Nephron progenitor cell (in vitro differentiated cells): Measurements from ENCODE around the gene CCR8.

Experiments used
- DNase-seq: peaks from one replicate; pipeline ENCODE4 v3.0.0; 2021
- H3K27ac Mint-ChIP-seq: 2 replicates; pipeline ENCODE4 v1.8.0; 2021; ENCODE audit warnings: mild to moderate bottlenecking, moderate library complexity, mixed read lengths
- H3K27me3 Mint-ChIP-seq: 2 replicates; pipeline ENCODE4 v1.8.0; 2021; ENCODE audit warnings: mild to moderate bottlenecking, low read depth, mixed read lengths; ENCODE audit not compliant: poor library complexity
- H3K36me3 Mint-ChIP-seq: 2 replicates; pipeline ENCODE4 v1.8.0; 2021; ENCODE audit warnings: low read depth, mixed read lengths
- H3K4me1 Mint-ChIP-seq: 2 replicates; pipeline ENCODE4 v1.8.0; 2021; ENCODE audit warnings: mixed read lengths
- H3K4me3 Mint-ChIP-seq: 2 replicates; pipeline ENCODE4 v1.8.0; 2021; ENCODE audit warnings: mild to moderate bottlenecking, moderate library complexity, mixed read lengths
- H3K9me3 Mint-ChIP-seq: 2 replicates; pipeline ENCODE4 v1.8.0; 2021; ENCODE audit warnings: mild to moderate bottlenecking, moderate library complexity, mixed read lengths
- TF ChIP-seq, protein P1 (sequence below): fragments of 200-600 bp; sonication (generic); IDR thresholded peaks from 2 replicates; pipeline ENCODE4 v1.5.0; 2021; ENCODE audit warnings: antibody characterized with exemption

Gene CCR8

DNA sequence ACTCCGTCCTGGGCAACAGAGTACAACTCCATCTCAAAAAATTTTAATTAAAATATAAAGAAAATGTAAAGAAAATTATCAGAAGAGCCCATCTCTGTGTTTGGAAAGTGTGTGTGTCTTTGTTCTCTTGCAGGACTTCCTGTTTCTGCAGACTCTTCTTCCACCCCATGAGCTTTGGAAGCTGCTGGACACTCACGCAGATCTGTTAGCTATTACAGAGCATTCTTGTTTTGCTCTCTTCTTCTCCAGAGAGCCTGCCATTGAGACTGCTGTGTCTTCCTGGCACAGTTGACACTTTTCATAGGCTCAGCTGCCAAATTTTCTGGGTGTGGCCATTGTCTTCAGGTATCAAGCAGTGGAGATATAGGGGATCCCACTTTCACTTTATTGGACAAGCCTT, 6.0 kb upstream of the CCR8 start:
- Mint-ChIP-seq H3K36me3 (no peaks in the 10 kb centered on the region), H3K9me3 (peaks cover 14% of the 10 kb centered on the region), H3K4me1 (no peaks in the 10 kb centered on the region), H3K27me3 (peaks cover 6% of the 10 kb centered on the region), H3K4me3 (no peak overlapping the region), H3K27ac (no peak overlapping the region)
- TF ChIP-seq, protein P1, sequence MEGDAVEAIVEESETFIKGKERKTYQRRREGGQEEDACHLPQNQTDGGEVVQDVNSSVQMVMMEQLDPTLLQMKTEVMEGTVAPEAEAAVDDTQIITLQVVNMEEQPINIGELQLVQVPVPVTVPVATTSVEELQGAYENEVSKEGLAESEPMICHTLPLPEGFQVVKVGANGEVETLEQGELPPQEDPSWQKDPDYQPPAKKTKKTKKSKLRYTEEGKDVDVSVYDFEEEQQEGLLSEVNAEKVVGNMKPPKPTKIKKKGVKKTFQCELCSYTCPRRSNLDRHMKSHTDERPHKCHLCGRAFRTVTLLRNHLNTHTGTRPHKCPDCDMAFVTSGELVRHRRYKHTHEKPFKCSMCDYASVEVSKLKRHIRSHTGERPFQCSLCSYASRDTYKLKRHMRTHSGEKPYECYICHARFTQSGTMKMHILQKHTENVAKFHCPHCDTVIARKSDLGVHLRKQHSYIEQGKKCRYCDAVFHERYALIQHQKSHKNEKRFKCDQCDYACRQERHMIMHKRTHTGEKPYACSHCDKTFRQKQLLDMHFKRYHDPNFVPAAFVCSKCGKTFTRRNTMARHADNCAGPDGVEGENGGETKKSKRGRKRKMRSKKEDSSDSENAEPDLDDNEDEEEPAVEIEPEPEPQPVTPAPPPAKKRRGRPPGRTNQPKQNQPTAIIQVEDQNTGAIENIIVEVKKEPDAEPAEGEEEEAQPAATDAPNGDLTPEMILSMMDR: no peak
- no peak for DNase-seq

DNA sequence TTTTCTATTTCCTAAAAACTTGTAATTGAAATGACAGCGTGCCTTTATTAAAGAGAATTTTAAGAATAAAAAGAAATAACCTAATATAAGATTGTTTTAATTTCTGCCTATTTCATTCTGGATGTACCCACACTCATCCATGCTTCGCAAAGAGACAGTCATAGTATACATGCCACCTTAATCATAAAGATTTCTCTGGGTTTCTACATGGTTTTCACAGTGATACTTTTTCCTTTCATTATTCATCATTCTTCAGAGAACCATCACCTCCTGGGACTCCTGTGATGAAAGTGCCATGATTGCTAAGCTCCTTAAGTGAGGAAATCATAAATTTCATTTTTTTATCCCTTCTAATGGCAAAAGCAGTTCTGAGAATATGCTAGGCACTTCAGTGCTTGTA, 4.3 kb upstream of the CCR8 start:
- TF ChIP-seq, protein P1: no peak
- DNase-seq: no peak
- Mint-ChIP-seq H3K27ac (no peak overlapping the region), H3K27me3 (peaks cover 6% of the 10 kb centered on the region), H3K36me3 (no peaks in the 10 kb centered on the region), H3K4me1 (no peaks in the 10 kb centered on the region), H3K4me3 (no peak overlapping the region), H3K9me3 (peaks cover 1% of the 10 kb centered on the region)

DNA sequence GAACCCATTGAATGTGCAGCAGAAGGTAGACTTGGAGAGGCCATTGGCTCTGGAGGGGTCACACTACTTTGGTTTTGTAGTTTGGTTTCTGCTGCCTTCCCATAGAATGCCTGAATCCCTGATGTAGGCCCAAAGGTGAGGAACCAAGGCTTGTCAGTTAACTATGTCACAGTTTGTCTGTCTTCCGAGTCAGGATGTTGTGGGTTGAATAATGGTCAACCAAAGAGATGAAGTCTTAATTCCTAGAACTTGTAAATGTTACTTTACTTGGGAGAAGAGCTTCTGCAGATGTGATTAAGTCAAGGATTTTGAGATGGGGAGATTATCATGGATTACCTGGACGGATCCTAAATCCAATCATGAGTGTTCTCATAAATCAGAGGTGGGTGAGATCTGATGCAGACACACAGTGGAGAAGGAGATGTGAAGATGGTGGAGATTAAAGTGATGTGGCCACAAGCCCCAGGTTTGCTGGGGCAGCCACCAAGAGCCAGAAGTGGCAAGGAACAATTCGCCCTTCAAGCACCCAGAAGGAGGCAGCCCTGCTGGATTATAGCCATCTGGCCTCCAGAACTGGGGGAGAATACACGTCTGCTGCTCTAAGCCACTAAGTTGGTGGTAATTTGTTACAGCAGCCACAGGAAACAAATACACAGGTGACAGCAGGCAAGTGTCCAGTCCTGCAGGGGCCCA, 2.3 kb upstream of the CCR8 start:
- TF ChIP-seq, protein P1: no peak
- Mint-ChIP-seq H3K36me3 (no peaks in the 10 kb centered on the region), H3K4me1 (no peaks in the 10 kb centered on the region), H3K9me3 (no peaks in the 10 kb centered on the region), H3K27me3 (peaks cover 6% of the 10 kb centered on the region), H3K27ac (no peak overlapping the region), H3K4me3 (no peak overlapping the region)
- DNase-seq: no peak

DNA sequence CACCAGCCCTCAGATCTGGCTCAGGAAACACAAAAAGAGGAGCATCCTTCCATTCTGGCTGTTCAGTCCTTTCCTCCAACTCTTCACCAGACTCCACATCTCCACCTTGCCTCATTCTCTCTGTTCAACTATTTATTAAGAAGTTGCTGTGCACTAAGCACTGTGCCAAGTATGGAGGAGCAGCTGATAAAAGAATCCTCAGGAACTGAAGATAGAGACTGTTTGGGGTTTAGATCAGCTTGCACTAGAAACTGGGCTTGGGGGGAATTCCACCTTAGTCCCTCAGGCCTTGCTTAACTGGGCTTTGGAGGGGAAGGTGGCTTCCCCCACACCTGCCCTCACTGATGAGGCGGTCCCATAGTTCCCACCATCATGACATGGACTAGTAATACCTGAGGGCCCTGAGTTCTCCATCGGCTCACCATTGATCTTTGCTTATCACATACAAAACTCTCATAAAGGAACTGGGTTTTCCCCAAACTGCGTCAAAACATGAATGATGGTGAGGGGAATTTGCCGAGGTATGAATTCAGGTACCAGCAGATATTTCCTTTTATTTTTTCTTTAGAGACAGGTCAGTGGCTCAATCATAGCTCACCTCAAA, 1.7 kb upstream of the CCR8 start:
- Mint-ChIP-seq H3K4me1 (no peaks in the 10 kb centered on the region), H3K4me3 (no peak overlapping the region), H3K36me3 (no peaks in the 10 kb centered on the region), H3K9me3 (no peaks in the 10 kb centered on the region), H3K27me3 (peaks cover 7% of the 10 kb centered on the region), H3K27ac (no peak overlapping the region)
- TF ChIP-seq, protein P1: no peak
- no peak for DNase-seq

DNA sequence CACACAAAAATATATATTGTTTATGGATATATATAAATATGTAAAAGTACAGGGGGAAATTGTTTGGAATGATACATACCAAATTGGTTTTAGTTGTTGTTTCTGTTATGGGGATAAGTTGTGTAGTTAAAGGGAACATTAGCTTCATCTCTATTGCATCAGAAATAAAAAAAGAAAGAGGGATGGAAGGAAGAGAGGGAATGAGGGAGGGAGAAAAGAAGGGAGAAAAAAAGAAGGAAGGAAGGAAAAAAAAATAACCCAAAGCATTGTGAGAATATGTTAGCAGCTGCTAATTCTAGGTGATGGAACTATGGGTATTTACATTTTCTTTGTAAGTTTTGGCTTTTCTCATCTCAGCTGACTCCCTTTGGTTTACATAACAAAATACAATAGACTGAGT, 1.3 kb downstream of the CCR8 start:
- no peak for DNase-seq
- Mint-ChIP-seq H3K27ac (no peak overlapping the region), H3K27me3 (peaks cover 6% of the 10 kb centered on the region), H3K4me3 (no peak overlapping the region), H3K9me3 (no peaks in the 10 kb centered on the region), H3K36me3 (no peaks in the 10 kb centered on the region), H3K4me1 (no peaks in the 10 kb centered on the region)
- TF ChIP-seq, protein P1: no peak

DNA sequence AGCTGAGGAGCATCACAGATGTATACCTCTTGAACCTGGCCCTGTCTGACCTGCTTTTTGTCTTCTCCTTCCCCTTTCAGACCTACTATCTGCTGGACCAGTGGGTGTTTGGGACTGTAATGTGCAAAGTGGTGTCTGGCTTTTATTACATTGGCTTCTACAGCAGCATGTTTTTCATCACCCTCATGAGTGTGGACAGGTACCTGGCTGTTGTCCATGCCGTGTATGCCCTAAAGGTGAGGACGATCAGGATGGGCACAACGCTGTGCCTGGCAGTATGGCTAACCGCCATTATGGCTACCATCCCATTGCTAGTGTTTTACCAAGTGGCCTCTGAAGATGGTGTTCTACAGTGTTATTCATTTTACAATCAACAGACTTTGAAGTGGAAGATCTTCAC, 3.0 kb downstream of the CCR8 start:
- TF ChIP-seq, protein P1: no peak
- no peaks in the 10 kb centered on the region for H3K36me3 Mint-ChIP-seq
- peaks cover 6% of the 10 kb centered on the region for H3K27me3 Mint-ChIP-seq
- H3K27ac Mint-ChIP-seq: no peak overlapping the region
- DNase-seq: no peak
- no peaks in the 10 kb centered on the region for H3K9me3 Mint-ChIP-seq
- H3K4me1 Mint-ChIP-seq: no peaks in the 10 kb centered on the region
- no peak overlapping the region for H3K4me3 Mint-ChIP-seq
